Measurements from ENCODE around the gene SIN3A. TPM values are rescaled to one million over a fixed set of nuclear protein-coding genes. Genes with fewer than 3 reads are reported as not detected.
A peak's percentile ranks its signal among the peaks of the same experiment; 100 is the strongest.

Gene SIN3A
- total and polyA plus RNA-seq, 9 of the 15 experiments (the other 6 are each of a cell fraction or from before 2014, with no cell fraction given) = 11.1 to 70.3 (median 25.3) TPM

DNA sequence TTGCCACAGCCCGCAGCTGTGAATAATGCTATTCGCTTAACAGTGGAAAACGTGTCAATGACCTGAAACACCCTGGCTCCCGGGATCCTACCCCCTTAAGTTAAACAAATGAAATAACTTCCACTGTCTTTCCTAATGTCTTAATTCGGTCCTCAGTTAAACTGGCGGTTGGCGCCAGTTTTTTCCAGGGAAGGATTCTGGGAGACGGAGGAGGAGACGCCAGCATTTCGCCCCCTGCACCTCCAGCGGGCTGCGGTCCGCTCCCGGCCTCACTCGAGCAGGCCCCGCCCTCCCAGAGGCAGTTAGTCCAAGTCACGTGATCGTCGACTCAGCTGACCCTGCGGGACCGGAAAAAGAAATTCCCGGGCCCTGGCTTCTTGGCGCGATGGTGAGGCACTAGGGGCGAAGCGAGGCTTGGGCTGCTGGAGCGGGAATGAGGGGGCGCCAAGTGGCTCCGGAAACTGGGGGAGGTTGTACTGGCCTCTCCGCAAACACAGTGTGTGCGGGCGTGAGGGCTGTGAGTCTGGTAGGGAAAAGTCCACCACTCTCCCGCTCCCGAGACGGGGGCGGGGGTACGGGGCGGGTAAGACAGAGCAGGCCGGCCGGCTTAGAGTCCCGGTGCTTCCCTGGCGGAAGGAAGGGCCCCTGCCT, 115.7 kb downstream of the SIN3A start, which contains the start of gene COMMD4 (continued):
- no peak for TF ChIP-seq HDAC6 (IDR thresholded peaks at IDR 0.05; ENCODE audit: low read depth, low read length)
- no peak for TF ChIP-seq ZNF253 (CRISPR knock-in tag; conservative IDR thresholded peaks at IDR 0.05)
- TF ChIP-seq, protein P1, sequence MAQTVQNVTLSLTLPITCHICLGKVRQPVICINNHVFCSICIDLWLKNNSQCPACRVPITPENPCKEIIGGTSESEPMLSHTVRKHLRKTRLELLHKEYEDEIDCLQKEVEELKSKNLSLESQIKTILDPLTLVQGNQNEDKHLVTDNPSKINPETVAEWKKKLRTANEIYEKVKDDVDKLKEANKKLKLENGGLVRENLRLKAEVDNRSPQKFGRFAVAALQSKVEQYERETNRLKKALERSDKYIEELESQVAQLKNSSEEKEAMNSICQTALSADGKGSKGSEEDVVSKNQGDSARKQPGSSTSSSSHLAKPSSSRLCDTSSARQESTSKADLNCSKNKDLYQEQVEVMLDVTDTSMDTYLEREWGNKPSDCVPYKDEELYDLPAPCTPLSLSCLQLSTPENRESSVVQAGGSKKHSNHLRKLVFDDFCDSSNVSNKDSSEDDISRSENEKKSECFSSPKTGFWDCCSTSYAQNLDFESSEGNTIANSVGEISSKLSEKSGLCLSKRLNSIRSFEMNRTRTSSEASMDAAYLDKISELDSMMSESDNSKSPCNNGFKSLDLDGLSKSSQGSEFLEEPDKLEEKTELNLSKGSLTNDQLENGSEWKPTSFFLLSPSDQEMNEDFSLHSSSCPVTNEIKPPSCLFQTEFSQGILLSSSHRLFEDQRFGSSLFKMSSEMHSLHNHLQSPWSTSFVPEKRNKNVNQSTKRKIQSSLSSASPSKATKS (CRISPR knock-in tag; IDR thresholded peaks at IDR 0.05) = no peak
- TF ChIP-seq SP1 (CRISPR knock-in tag; IDR thresholded peaks at IDR 0.05) = peak; percentile 54; the same call in 1 of the 2 replicates
- TF ChIP-seq CBX1 (IDR thresholded peaks at IDR 0.05; ENCODE audit: low read depth) = peak; percentile 86; the same call in 1 of the 2 replicates
- TF ChIP-seq LEF1 (IDR thresholded peaks at IDR 0.05) = peak; percentile 13; the same call in 1 of the 2 replicates
- no peak for TF ChIP-seq BRD4 (IDR thresholded peaks at IDR 0.05)
- TF ChIP-seq ZEB2 (IDR thresholded peaks at IDR 0.05) = no peak; the same call in 1 of the 2 replicates
- TF ChIP-seq FOSL1 (tag; conservative IDR thresholded peaks at IDR 0.05) = 0 out of 2 replicates have a peak, but pooled peaks have one; percentile 27
- no peak for TF ChIP-seq CBX5 (IDR thresholded peaks at IDR 0.05; ENCODE audit: borderline replicate concordance, low read depth)
- no peak for TF ChIP-seq HMG20A (CRISPR knock-in tag; conservative IDR thresholded peaks at IDR 0.05)
- no peak for TF ChIP-seq SLC30A9 (CRISPR knock-in tag; IDR thresholded peaks at IDR 0.05)
- TF ChIP-seq ZNF12 (CRISPR knock-in tag; IDR thresholded peaks at IDR 0.05) = no peak
- no peak for TF ChIP-seq ZNF785 (CRISPR knock-in tag; IDR thresholded peaks at IDR 0.05)
- no peak for TF ChIP-seq MXI1 (IDR thresholded peaks at IDR 0.05; ENCODE audit: low read depth, low read length)
- peak; percentile 60; the same call in 1 of the 2 replicates for TF ChIP-seq ZNF175 (CRISPR knock-in tag; IDR thresholded peaks at IDR 0.05; ENCODE audit: low read depth)
- TF ChIP-seq KLF13 (tag; IDR thresholded peaks at IDR 0.05; ENCODE audit: borderline replicate concordance, low read depth) = no peak
- TF ChIP-seq CBX3 (IDR thresholded peaks at IDR 0.05; ENCODE audit: borderline replicate concordance in 1 of 2, low read length in 2 of 2) = peak in 1 of 2 experiments; percentile 78; a peak in 2 of 3 replicates
- peak; percentile 78; the same call in 1 of the 2 replicates for TF ChIP-seq PHF8 (IDR thresholded peaks at IDR 0.05; ENCODE audit: borderline replicate concordance, low read length)
- TF ChIP-seq SRF (CRISPR knock-in tag; IDR thresholded peaks at IDR 0.05) = peak in 1 of 2 experiments; percentile 53; a peak in 1 of 4 replicates
- no peak for TF ChIP-seq ZNF212 (CRISPR knock-in tag; IDR thresholded peaks at IDR 0.05)
- peak; percentile 85 for TF ChIP-seq ETV1 (tag; conservative IDR thresholded peaks at IDR 0.05; ENCODE audit: low read depth)
- no peak for TF ChIP-seq ZKSCAN3 (CRISPR knock-in tag; IDR thresholded peaks at IDR 0.05)
- TF ChIP-seq FOXA1 (IDR thresholded peaks at IDR 0.05; ENCODE audit: borderline replicate concordance) = no peak
- no peak for TF ChIP-seq PTTG1 (tag; IDR thresholded peaks at IDR 0.05; ENCODE audit: low read depth)
- no peak for TF ChIP-seq NFATC3 (IDR thresholded peaks at IDR 0.05)
- TF ChIP-seq NCOA1 (IDR thresholded peaks at IDR 0.05; ENCODE audit: low read depth) = no peak
- no peak for TF ChIP-seq BDP1 (IDR thresholded peaks at IDR 0.05; ENCODE audit: insufficient read depth, insufficient read length)
- no peak for TF ChIP-seq CCAR2 (IDR thresholded peaks at IDR 0.05; ENCODE audit: low read depth, low read length)
- peak; percentile 98 to 99 for TF ChIP-seq SIN3A (IDR thresholded peaks at IDR 0.05; ENCODE audit: borderline replicate concordance in 2 of 2, control insufficient read depth in 1 of 2, low read depth in 2 of 2, low read length in 2 of 2)

All from K562 (cell line).